G401.6 (cell line): Measurements from ENCODE around the gene OR1N2.
"Not testable (repeated sequence)": the region's sequence is repeated elsewhere in the genome, so short reads cannot be mapped to it uniquely, and the experiment has no call there.

Source experiments
- FAIRE-seq: peaks from 2 replicates; lab custom pipeline; 2012; peaks lifted over from hg19 to GRCh38; lab: Jason Lieb, UNC

Gene OR1N2

DNA sequence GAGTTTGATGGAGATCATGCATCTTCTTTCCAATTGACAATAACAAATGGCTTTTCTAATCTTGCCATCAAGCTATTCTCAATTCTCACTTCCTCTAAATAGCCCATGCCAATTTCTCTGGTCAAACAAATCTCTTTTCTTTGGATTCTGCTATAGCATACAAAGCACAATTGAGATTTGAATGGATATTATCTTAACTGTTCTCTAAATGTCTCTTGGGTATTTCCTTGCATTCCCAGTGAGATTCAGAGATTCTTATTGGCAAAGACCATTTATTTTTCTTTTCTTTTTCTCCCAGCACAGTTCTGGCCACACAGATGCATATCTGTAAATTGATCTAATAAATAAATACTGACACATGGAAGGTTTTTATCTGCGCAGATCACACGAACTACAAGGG, at the start of gene OR1N2:
Gene OR1N2, plus strand, starts transcription at position 301 of the 400 bp plus-strand sequence. CDS start 100 bp downstream, outside the sequence.
- FAIRE-seq = no peak

DNA sequence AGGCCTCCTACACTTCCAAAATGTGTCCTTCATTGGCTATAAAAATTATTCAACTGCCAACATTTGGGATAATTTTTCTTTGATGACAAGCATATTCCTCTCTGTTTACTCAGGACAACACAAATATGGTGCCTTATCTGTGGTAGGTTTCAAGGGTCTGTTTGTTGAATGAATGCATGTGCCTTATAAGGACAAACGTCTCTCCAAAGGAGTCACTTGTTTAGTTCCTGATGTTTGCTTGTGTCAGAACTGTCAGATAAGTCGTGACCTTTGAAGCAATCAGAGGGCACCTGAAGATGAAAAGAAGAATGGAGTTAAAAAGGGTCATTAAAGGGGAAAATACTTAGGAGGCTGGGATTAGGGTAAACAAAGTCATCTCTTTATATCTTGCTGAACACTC, 45.9 kb upstream of the OR1N2 start:
- FAIRE-seq = no peak

GRCh38 chr9:122510502-122510901, 42.4 kb upstream of the OR1N2 start, which contains the start of gene OR1J2:
TSS of gene OR1J2 (plus strand) at chr9:122510802. CDS start at chr9:122510802, 0 bp downstream.
- no peak for FAIRE-seq

DNA sequence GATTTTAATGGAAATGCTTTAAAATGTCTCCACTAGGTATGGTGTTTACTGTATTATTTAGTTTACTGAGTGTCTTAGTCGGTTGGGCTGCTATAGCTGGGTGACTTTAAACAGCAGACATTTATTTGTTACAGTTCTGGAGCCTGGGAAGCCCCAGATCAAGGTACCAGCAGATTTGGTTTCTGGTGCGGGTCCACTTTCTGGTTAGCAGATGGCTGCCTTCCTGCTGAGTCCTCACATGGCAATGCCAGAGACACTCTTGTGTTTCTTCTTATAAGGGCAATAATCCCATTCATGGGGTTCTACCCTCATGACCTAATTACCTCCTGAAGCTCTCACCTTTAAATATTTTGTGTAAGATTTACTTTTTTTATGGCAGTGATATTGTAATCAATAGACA, 34.7 kb upstream of the OR1N2 start:
- FAIRE-seq = no peak

GRCh38 chr9:122518841-122519240, 34.1 kb upstream of the OR1N2 start, which contains the start of gene OR1J4:
TSS of gene OR1J4 (plus strand) at chr9:122519141. CDS start at chr9:122519141, 0 bp downstream.
- FAIRE-seq = no peak

DNA sequence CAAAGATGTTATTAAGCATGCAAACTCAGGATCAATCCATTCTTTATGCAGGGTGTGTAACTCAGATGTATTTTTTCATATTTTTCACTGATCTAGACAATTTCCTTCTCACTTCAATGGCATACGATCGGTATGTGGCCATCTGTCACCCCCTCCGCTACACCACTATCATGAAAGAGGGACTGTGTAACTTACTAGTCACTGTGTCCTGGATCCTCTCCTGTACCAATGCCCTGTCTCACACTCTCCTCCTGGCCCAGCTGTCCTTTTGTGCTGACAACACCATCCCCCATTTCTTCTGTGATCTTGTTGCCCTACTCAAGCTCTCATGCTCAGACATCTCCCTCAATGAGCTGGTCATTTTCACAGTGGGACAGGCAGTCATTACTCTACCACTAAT, 33.5 kb upstream of the OR1N2 start:
- FAIRE-seq = no peak

DNA sequence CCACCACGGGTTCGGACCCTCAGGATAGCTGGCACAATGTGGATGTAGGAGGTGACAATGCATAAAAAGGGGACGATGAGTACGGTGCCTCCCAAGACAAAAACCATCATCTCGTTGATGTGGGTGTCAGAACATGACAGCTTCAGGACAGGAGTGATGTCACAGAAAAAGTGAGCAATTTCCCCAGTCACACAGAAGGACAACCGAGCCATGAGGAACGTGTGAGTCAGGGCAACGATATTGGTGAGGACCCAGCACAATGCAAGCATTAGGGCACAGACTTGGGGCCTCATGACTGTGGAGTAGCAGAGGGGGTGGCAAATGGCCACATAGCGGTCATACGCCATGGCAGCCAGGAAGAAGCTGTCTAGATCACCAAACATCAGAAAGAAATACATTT, 26.3 kb upstream of the OR1N2 start:
- no peak for FAIRE-seq

DNA sequence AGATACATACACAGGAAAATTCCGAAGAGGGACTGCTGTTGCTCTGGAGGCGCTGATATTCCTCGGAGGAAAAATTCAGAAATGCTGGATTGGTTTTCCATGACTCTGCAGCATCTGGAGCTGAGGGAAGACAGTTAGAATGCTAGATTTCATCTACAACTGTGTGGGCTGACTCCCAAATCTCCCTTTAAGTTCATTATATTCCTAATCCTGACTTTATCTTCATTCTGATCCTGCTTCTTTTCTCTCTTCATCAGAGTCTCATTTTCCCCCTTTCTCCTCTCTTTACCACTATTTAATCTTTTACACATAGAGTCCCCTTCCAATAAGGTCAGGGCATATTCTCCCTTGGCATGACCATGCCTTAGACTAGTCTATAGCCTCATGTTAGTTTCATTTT, 25.7 kb upstream of the OR1N2 start, which contains the start of gene OR1N1:
Gene OR1N1, minus strand, starts transcription at position 101 of the 400 bp plus-strand sequence. Its CDS starts 0 bp downstream, at position 101.
- FAIRE-seq = no peak

DNA sequence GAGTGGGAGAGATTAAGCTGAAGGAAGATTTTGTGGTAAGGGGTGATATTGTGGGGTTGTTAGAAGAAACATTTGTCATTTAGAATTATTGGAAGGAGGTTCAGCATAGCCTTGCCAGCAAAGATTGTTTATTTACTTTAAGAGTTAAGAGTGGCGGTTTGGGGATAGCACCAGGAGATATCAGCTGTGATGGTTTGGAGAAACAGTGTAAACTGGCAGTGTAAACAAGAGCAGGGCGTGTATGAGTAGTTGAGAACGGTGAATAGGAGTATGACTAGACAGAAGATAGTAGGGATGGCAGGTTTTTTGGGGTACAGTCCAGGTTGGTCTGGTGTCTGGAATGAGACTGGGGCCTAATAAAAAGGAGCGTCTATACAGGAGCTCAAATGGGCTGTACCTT, 21.8 kb upstream of the OR1N2 start:
- not testable (repeated sequence) for FAIRE-seq

DNA sequence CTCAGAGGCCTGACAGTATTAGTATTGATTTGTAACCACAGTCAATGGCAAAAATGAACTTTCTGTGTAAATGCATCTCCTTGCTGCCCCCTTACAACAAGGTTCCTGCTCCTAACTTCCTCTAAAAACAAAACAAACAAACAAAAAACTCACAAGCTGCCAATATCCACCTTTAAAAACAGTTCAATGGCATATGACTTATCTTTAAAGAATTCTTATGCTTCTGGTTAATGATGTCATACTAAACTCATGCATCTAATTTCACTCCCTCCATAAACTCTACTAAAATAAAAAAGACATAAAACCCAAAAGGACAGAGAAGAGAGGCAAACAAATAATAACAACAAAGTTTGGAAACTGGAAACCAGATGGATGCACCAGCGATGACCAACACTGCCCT, 16.8 kb upstream of the OR1N2 start:
- FAIRE-seq = no peak

- not testable (repeated sequence) for FAIRE-seq
Measured at GRCh38 chr9:122537066-122537465, 15.8 kb upstream of the OR1N2 start.

GRCh38 chr9:122538757-122539156, 14.2 kb upstream of the OR1N2 start:
- FAIRE-seq = no peak

DNA sequence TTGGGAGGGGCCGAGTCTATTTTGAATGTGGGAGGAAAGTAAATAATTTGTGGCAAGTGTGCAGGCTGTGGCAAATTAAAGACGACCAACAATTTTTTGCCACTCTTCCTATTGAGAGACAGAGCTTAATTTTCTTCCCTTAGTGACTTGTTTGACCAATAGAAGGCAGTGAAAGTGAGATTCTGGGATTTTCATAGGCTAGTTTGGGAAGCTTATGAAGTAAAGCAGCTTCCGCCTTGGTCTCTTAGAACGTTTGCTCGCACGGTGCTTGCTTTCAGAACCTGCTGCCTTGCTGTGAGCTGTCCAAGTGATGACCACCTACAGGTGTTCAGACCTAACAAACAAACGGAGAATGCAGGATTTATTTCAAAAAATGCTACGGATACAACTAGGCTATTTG, 6.7 kb upstream of the OR1N2 start:
- FAIRE-seq = no peak

DNA sequence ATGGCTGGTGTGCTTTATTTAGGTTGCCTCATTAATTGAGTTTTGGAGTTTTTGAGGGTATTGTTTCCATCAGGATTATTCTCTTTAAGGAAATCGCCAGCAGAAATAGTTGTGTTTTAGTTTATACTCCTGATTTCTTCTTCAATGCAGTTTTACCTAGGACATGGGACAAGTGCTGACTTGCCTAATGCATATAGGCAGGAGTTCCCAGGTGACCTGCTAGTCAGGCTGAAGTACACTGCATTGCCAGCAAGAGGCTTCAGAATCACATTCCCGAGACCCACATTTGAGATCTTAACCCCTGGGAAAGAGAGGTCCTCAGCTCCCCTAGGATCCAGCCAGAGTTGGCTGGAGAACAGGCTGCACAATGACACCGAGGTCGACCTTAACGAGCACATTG, 1.5 kb upstream of the OR1N2 start:
- no peak for FAIRE-seq

DNA sequence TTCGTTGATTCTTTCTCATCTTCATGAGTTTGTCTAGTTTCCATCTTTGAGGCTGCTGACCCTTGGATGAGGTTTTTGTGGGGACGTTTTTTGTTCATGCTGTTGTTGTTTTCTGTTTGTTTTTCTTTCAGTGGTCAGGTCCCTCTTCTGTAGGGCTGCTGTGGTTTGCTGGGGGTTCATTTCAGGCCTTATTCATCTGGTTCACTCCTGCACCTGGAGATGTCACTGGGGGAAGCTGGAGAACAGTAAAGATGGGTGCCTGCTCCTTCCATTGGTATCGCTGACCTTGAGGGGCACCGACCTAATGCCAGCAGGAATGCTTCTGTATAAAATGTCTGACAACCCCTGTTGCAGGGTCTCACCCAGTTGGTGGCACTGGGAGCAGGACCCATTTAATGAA, 8.5 kb downstream of the OR1N2 start:
- no peak for FAIRE-seq

DNA sequence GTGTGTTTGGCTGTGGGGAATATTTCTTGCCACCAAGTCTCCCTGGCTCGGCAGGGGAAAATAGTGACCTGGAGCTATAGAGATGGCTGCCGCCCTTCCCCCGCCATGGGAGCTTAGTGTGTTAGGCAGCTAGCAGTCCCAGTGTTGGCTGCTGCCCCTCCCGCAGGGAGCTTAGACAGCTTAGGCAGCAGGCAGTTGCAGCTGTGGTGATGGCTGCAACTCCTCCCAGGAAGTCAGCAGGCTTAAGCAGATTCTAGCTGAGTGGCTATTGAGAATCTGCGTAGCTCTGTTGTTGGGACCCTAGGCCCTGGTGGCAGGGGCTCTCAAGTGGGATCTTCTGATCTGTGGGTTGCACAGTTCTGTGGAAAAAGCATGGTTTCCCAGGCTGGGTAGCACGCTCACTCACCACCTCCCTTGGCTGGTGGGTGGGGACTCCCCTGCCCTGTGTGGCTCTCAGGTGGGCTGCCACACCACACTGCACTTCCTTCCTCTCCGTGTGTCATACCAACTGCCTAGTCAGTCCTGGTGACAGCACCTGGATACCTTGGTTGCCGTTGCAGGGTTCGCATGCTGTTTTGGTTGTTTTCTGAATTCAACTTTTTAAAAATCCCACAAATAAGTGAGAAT, 9.3 kb downstream of the OR1N2 start:
- FAIRE-seq = no peak

- FAIRE-seq = no peak
Measured at GRCh38 chr9:122567901-122568300, 15.0 kb downstream of the OR1N2 start.

DNA sequence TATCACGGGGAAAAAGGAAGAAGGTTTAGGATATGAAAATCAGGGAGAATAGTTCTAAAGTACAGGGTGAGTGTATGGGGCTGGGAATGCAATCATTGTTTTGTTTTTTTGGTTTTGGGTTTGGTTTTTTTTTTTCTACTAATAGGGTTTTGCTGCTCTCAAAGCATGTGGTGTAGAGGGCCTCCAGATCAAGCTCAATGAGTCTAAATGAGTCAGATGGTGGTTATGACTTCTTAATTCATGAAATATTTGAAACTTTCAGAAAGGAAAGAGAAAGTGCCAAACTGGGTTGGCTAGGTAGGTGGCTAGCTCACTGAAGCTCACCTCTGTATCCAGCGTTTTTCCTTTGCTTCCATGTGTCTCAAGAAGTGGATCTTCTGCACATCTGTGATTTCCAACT, 19.5 kb downstream of the OR1N2 start:
- no peak for FAIRE-seq

DNA sequence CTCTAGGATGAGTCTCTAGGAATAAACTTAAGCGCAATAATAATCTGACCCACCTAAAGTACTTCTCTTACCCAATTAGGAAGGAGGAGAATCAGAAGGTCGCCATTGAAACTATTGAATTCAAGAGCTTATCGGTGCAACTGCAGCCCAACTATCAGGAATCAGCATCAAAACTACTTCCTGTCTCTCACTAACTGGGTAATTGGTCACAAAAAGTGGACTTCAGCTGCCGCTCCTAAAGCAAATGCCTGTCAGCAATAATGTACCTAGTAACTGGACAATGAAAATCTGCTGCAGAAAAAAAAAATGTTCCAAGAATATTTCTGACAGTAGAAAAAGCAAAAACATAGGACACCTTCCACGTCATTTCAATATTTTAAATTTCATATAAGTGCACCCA, 27.0 kb downstream of the OR1N2 start:
- no peak for FAIRE-seq

DNA sequence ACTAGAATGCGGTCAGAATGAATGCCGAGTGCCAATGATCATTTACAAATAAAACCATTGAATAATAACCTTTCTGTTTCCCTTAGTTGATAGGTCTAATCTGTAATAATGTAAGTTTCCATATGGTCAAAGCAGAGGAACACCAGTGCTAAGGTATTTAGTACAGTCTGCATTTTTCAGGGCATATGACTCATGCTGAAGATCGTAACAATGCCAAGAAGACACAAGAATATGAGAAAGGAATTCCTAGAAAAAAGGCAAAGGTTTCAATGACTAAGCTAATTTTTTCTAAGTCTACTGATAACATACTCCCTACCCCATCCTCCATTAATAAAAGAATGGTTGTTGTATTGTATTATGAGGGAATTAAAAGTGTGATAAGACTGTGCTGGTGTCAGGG, 27.4 kb downstream of the OR1N2 start:
- FAIRE-seq = no peak

DNA sequence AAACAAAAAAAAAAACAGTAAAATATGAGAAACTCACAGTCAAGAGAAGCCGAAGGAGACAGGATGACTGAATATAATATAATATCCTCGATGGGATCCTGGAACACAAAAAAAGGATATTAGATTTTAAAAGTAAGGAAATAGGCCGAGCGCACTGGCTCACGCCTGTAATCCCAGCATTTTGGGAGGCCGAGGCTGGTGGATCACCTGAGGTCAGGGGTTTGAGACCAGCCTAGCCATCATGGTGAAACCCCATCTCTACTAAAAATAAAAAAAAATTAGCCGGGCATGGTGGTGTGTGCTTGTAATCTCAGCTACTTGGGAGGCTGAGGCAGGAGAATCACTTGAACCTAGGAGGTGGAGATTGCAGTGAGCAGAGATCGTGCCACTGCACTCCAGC, 30.4 kb downstream of the OR1N2 start, which contains the start of gene OR1L8:
Gene OR1L8, minus strand, starts transcription at position 101 of the 400 bp plus-strand sequence. CDS start 14,907 bp downstream, outside the sequence.
- not testable (repeated sequence) for FAIRE-seq
